HCT116 (cell line): ENCODE results near the gene CDCA4. TPM values are rescaled to one million over a fixed set of nuclear protein-coding genes. Genes with fewer than 3 reads are reported as not detected.

Experiments
- ATAC-seq: fragments of 200-7000 bp; cut with Tn5 transposase; 2 replicates; pipeline ENCODE4 v1.9.1; 2020; ENCODE audit warnings: mild to moderate bottlenecking, moderate library complexity
- BruUV-seq: library from RNA; stranded (reverse); fragments of 400-500 nt; replicated peaks from 2 replicates; lab custom pipeline; 2021; lab: Mats Ljungman, UMichigan
- CTCF ChIA-PET: fragments of 300-600 bp; sonication (Branson Sonifier 250); formaldehyde crosslinking; loops from one replicate; lab custom pipeline; 2021; ENCODE audit warnings: antibody characterized with exemption; lab: Charles Lee
- POLR2A ChIA-PET: fragments of 300-600, 350-600 bp; sonication (Branson Sonifier 250); formaldehyde crosslinking; loops from one replicate; lab custom pipeline; 2021; ENCODE audit warnings: antibody characterized with exemption; lab: Charles Lee
- RAD21 ChIA-PET, 2 experiments: fragments of 300-600 bp; sonication (Branson Sonifier 250); formaldehyde crosslinking; loops; one replicate each; lab custom pipeline; 2023; ENCODE audit warnings: low total read pairs in 2 of 2; ENCODE audit not compliant: uncharacterized antibody in 2 of 2, unreplicated experiment in 2 of 2, low non-redundant PET in 1 of 2; lab: Charles Lee
- DNase-seq: peaks from one replicate; pipeline ENCODE4 v3.0.0-alpha.2; 2010; ENCODE audit warnings: low read depth, low spot score
- H2AFZ ChIP-seq: fragments of 200-600 bp; shearing (Covaris generic), sonication (generic); 2 replicates; pipeline ENCODE4 v1.6.1; 2017; ENCODE audit warnings: low read depth, mixed run types, mixed read lengths, antibody characterized with exemption, low read length; ENCODE audit not compliant: poor library complexity, severe bottlenecking
- H3K27ac ChIP-seq: 2 replicates; pipeline ENCODE4 v1.5.1; 2012; ENCODE audit warnings: low read depth, low read length
- H3K27me3 ChIP-seq: fragments of 200-600 bp; sonication (generic); 2 replicates; pipeline ENCODE4 v1.6.1; 2016; ENCODE audit warnings: mixed run types, low read length, mixed read lengths; ENCODE audit not compliant: insufficient read depth
- H3K36me3 ChIP-seq, 2 experiments: fragments of 200-500 bp in 1 of 2; fragments of 200-600 bp in 1 of 2; sonication (Bioruptor generic) in 1 of 2; sonication (generic) in 1 of 2; 2 replicates each; pipeline versions ENCODE4 v1.5.1 to v1.6.1; 2014 to 2016; ENCODE audit warnings: low read length in 2 of 2, inconsistent platforms in 1 of 2, mixed read lengths in 1 of 2, mixed run types in 1 of 2; ENCODE audit not compliant: insufficient read depth in 2 of 2, control insufficient read depth in 1 of 2
- H3K4me1 ChIP-seq, 2 experiments: fragments of 200-600 bp in 1 of 2; sonication (generic) in 1 of 2; 2 replicates each; pipeline versions ENCODE4 v1.5.1 to v1.6.1; 2012 to 2017; ENCODE audit warnings: low read length in 2 of 2, inconsistent platforms in 1 of 2, mild to moderate bottlenecking in 1 of 2, mixed read lengths in 1 of 2, mixed run types in 1 of 2, moderate library complexity in 1 of 2; ENCODE audit not compliant: insufficient read depth in 2 of 2, control insufficient read depth in 1 of 2
- H3K4me2 ChIP-seq: fragments of 200-600 bp; sonication (generic); 2 replicates; pipeline ENCODE4 v1.6.1; 2017; ENCODE audit warnings: mixed run types, low read length, mixed read lengths
- H3K4me3 ChIP-seq, 2 experiments: fragments of 200-600 bp in 1 of 2; sonication (generic) in 1 of 2; replicated peaks in 1 of 2; 2 replicates each; pipeline ENCODE4 v1.5.1; 2011 to 2016; ENCODE audit warnings: low read length in 2 of 2, control low read depth in 1 of 2, low read depth in 1 of 2, mild to moderate bottlenecking in 1 of 2, mixed read lengths in 1 of 2, mixed run types in 1 of 2
- H3K79me2 ChIP-seq: fragments of 200-600 bp; sonication (generic); 2 replicates; pipeline ENCODE4 v1.6.1; 2017; ENCODE audit warnings: mild to moderate bottlenecking, mixed run types, low read length, moderate library complexity, mixed read lengths; ENCODE audit not compliant: insufficient read depth
- H3K9ac ChIP-seq: fragments of 200-600 bp; sonication (generic); 2 replicates; pipeline ENCODE4 v1.6.1; 2016; ENCODE audit warnings: low read length, mixed read lengths
- H3K9me2 ChIP-seq: fragments of 200-600 bp; sonication (generic), shearing (Covaris generic); 2 replicates; pipeline ENCODE4 v1.6.1; 2017; ENCODE audit warnings: mixed run types, mild to moderate bottlenecking, moderate library complexity; ENCODE audit not compliant: insufficient read depth
- H3K9me3 ChIP-seq, 2 experiments: fragments of 200-500 bp in 1 of 2; fragments of 200-600 bp in 1 of 2; sonication (Bioruptor generic) in 1 of 2; sonication (generic) in 1 of 2; 2 replicates each; pipeline ENCODE4 v1.6.1; 2014 to 2017; ENCODE audit warnings: low read length in 2 of 2, mixed read lengths in 2 of 2, inconsistent platforms in 1 of 2, low read depth in 1 of 2, mild to moderate bottlenecking in 1 of 2, mixed run types in 1 of 2, moderate library complexity in 1 of 2; ENCODE audit not compliant: control insufficient read depth in 1 of 2, insufficient read depth in 1 of 2
- H4K20me1 ChIP-seq: fragments of 200-600 bp; sonication (generic), shearing (Covaris generic); 2 replicates; pipeline ENCODE4 v1.6.1; 2017; ENCODE audit warnings: mixed run types, mild to moderate bottlenecking, moderate library complexity; ENCODE audit not compliant: insufficient read depth
- CBX3 ChIP-seq: IDR thresholded peaks from 2 replicates; pipeline ENCODE4 v1.6.1; 2012; ENCODE audit warnings: low read depth
- CEBPB ChIP-seq: IDR thresholded peaks from 2 replicates; pipeline ENCODE4 v1.6.1; 2012; ENCODE audit warnings: low read depth
- EGR1 ChIP-seq: IDR thresholded peaks from 2 replicates; pipeline ENCODE4 v1.6.1; 2012; ENCODE audit warnings: low read depth
- ELF1 ChIP-seq: IDR thresholded peaks from 2 replicates; pipeline ENCODE4 v1.6.1; 2012; ENCODE audit warnings: low read depth, borderline replicate concordance
- FOSL1 ChIP-seq: IDR thresholded peaks from 2 replicates; pipeline ENCODE4 v1.6.1; 2012; ENCODE audit warnings: low read depth
- POLR2A ChIP-seq: IDR thresholded peaks from 2 replicates; pipeline ENCODE4 v1.7.0; 2011; ENCODE audit warnings: borderline replicate concordance; ENCODE audit not compliant: insufficient read depth, insufficient read length; ENCODE audit errors: extremely low read depth
- RAD21 ChIP-seq: IDR thresholded peaks from 2 replicates; pipeline ENCODE4 v1.6.1; 2012; ENCODE audit warnings: low read depth, mild to moderate bottlenecking
- SIN3A ChIP-seq: IDR thresholded peaks from 2 replicates; pipeline ENCODE4 v1.6.1; 2012; ENCODE audit warnings: low read depth
- SRF ChIP-seq: IDR thresholded peaks from 2 replicates; pipeline ENCODE4 v1.6.1; 2012; ENCODE audit warnings: low read depth
- ZFX ChIP-seq: fragments of 450-650 bp; IDR thresholded peaks from 2 replicates; pipeline ENCODE4 v1.6.1; 2017
- intact Hi-C: fragments of 100-400 bp; cut with micrococcal nuclease; formaldehyde crosslinking; loops from 2 replicates; pipeline ENCODE4 v1.10.0; 2022
- total RNA-seq: library from RNA; stranded (reverse); gene quantifications from one replicate; pipeline ENCODE4 v1.2.1, GENCODE V29; 2021; ENCODE audit not compliant: unreplicated experiment
- TF ChIP-seq, protein P1 (sequence below): IDR thresholded peaks from 2 replicates; pipeline ENCODE4 v1.6.1; 2012; ENCODE audit warnings: low read depth
- TF ChIP-seq, protein P2 (sequence below): IDR thresholded peaks from 2 replicates; pipeline ENCODE4 v1.6.1; 2012
- TF ChIP-seq, protein P3 (sequence below): IDR thresholded peaks from 2 replicates; pipeline ENCODE4 v1.6.1; 2011; ENCODE audit warnings: mild to moderate bottlenecking, low read length, moderate library complexity; ENCODE audit not compliant: insufficient replicate concordance; ENCODE audit errors: extremely low read depth

CDCA4 gene
- total RNA-seq, 1 experiment from 2014 or later: 62.4 TPM

DNA sequence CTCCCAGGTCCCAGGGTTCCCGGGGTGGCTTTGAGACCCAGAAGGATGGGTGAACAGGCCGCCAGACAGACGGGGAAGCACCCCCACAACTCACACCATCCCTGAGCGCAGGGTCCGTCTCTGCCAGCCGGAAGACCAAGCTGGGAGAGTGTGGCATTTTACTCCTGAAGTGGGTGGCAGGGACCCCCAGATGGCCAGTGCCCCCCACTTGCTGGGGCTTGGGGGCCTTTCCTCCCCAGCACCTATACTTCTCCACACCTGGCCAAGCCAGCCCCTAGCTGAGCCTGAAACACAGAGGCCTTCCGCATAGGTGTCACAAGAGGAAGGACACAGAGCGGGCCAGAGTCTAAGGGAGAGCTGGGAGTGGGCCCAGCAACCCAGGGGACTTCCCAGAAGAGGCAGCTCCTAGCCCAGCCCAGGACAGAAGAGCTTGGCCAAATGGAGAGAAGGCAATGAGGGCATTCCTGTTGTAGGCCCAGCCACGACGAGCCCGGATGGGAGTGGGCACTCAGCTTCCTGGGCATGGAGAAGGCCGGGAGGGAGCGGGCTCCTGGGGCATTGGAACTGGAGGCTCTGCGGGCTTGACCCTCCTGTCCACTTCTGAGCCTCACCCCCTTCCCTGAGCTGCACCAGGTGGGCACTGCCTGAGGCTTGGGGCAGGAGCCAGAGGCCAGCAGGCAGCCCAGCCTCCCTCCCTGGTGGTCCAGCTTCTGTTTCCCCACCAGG is 46.1 kb downstream of the CDCA4 start:
- Histone ChIP-seq H3K27me3 (no peaks in the 10 kb centered on the region), H3K36me3 (no peaks in the 10 kb centered on the region), H3K4me2 (peak overlapping the region; percentile 90), H3K9me3 (no peaks in the 10 kb centered on the region), H3K9ac (peak overlapping the region; percentile 80), H3K9me2 (no peaks in the 10 kb centered on the region)
- intact Hi-C loops: loop anchor here (5.0 to 10.0 kb wide), 2 partner anchors 112 to 190 kb away; partner anchors contain the start of gene JAG2
- CTCF ChIA-PET: interaction anchor here (0.6 to 5.3 kb wide), 6 partner anchors 10 to 72 kb away, joined by 3 to 56 read pairs (median 4); no protein-coding TSS in a partner anchor
- POLR2A ChIA-PET: interaction anchor here (1.0 to 2.1 kb wide), 3 partner anchors 42 to 71 kb away, joined by 3 to 5 read pairs (median 3); no protein-coding TSS in a partner anchor
- TF ChIP-seq ELF1 (no peak), SIN3A (no peak), POLR2A (no peak), SRF (no peak), CEBPB (no peak), EGR1 (no peak), ZFX (no peak), RAD21 (no peak), FOSL1 (no peak), CBX3 (no peak)
- TF ChIP-seq, protein P1, sequence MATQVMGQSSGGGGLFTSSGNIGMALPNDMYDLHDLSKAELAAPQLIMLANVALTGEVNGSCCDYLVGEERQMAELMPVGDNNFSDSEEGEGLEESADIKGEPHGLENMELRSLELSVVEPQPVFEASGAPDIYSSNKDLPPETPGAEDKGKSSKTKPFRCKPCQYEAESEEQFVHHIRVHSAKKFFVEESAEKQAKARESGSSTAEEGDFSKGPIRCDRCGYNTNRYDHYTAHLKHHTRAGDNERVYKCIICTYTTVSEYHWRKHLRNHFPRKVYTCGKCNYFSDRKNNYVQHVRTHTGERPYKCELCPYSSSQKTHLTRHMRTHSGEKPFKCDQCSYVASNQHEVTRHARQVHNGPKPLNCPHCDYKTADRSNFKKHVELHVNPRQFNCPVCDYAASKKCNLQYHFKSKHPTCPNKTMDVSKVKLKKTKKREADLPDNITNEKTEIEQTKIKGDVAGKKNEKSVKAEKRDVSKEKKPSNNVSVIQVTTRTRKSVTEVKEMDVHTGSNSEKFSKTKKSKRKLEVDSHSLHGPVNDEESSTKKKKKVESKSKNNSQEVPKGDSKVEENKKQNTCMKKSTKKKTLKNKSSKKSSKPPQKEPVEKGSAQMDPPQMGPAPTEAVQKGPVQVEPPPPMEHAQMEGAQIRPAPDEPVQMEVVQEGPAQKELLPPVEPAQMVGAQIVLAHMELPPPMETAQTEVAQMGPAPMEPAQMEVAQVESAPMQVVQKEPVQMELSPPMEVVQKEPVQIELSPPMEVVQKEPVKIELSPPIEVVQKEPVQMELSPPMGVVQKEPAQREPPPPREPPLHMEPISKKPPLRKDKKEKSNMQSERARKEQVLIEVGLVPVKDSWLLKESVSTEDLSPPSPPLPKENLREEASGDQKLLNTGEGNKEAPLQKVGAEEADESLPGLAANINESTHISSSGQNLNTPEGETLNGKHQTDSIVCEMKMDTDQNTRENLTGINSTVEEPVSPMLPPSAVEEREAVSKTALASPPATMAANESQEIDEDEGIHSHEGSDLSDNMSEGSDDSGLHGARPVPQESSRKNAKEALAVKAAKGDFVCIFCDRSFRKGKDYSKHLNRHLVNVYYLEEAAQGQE: no peak
- TF ChIP-seq, protein P2, sequence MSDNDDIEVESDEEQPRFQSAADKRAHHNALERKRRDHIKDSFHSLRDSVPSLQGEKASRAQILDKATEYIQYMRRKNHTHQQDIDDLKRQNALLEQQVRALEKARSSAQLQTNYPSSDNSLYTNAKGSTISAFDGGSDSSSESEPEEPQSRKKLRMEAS: no peak
- TF ChIP-seq, protein P3, sequence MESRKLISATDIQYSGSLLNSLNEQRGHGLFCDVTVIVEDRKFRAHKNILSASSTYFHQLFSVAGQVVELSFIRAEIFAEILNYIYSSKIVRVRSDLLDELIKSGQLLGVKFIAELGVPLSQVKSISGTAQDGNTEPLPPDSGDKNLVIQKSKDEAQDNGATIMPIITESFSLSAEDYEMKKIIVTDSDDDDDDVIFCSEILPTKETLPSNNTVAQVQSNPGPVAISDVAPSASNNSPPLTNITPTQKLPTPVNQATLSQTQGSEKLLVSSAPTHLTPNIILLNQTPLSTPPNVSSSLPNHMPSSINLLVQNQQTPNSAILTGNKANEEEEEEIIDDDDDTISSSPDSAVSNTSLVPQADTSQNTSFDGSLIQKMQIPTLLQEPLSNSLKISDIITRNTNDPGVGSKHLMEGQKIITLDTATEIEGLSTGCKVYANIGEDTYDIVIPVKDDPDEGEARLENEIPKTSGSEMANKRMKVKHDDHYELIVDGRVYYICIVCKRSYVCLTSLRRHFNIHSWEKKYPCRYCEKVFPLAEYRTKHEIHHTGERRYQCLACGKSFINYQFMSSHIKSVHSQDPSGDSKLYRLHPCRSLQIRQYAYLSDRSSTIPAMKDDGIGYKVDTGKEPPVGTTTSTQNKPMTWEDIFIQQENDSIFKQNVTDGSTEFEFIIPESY: no peak
- TF ChIP-seq, all 23 proteins: peak for 0
- Histone ChIP-seq H3K4me1 (peaks cover 71 to 95% of the 10 kb centered on the region in 2 experiments), H4K20me1 (no peaks in the 10 kb centered on the region), H3K4me3 (no peak overlapping the region; a peak in 1 of 4 replicates), H3K79me2 (peaks cover 4% of the 10 kb centered on the region; the same call in 1 of the 2 replicates), H2AFZ (no peak overlapping the region), H3K27ac (peak overlapping the region; percentile 98)
- no peak for DNase-seq
- BruUV-seq: no TSS peak
- no peak for ATAC-seq
- RAD21 ChIA-PET: interaction anchor here (1.4 to 1.9 kb wide), 2 partner anchors 40 to 71 kb away, joined by 3 to 6 read pairs; no protein-coding TSS in a partner anchor
